Thyroid gland (tissue), 4 donors: ENCODE measurements around the gene VPS45.
A peak's percentile ranks its signal among the peaks of the same experiment; 100 is the strongest.

ENCODE experiments used
- CTCF ChIP-seq, 6 experiments: fragments of 200-600 bp in 3 of 6; fragments of 450-650 bp in 3 of 6; sonication (generic) in 3 of 6; IDR thresholded peaks; one replicate each; pipeline ENCODE4 v1.5.1; 2016 to 2019; ENCODE audit warnings: antibody characterized with exemption in 6 of 6, mild to moderate bottlenecking in 2 of 6, inconsistent platforms in 1 of 6, moderate library complexity in 1 of 6
- POLR2A ChIP-seq, 2 donors: fragments of 450-650 bp; IDR thresholded peaks; one replicate each; pipeline ENCODE4 v1.6.1; 2017; ENCODE audit warnings: antibody characterized with exemption in 2 of 2, mild to moderate bottlenecking in 2 of 2, moderate library complexity in 1 of 2

DNA sequence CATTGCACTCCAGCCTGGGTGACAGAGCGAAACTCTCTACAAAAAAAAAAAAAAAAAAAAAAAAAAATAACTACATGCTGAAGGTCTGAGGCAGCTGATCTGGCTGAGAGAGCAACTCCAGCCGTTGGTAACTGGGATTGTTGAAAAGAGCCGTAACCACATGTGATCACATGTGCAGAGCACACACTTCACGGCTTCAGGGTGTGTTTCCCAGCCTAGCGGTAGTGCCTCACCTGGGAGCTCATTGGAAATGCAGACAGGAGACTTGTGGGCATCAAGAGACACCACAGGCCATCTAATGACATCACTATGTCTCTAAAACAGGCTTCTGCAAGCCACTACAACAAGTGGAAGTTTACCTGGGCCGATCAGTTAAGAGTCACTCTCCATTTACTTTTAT lies 45.2 kb upstream of the VPS45 start:
- TF ChIP-seq CTCF (IDR thresholded peaks at IDR 0.05) (peak in 1 of 6 experiments; percentile 4), POLR2A (IDR thresholded peaks at IDR 0.05) (no peak)
